K562 (cell line): ENCODE measurements around the gene LATS1. TPM values are rescaled to one million over a fixed set of nuclear protein-coding genes. Genes with fewer than 3 reads are reported as not detected.

Experiments used
- ARID1B ChIP-seq: fragments of 450-650 bp; IDR thresholded peaks from 2 replicates; pipeline ENCODE4 v1.6.1; 2016; ENCODE audit warnings: antibody characterized with exemption, mild to moderate bottlenecking, inconsistent platforms
- ATF1 ChIP-seq, 2 experiments: fragments of 450-650 bp in 1 of 2; IDR thresholded peaks; 2 replicates each; pipeline ENCODE4 v1.6.1; 2016; ENCODE audit warnings: missing compliant biosample characterization in 1 of 2, missing genetic modification characterization in 1 of 2
- ESRRA ChIP-seq: fragments of 450-650 bp; IDR thresholded peaks from 2 replicates; pipeline ENCODE4 v1.6.1; 2014; ENCODE audit warnings: low read depth, mild to moderate bottlenecking, moderate library complexity, borderline replicate concordance
- FOXK1 ChIP-seq: sonication (generic); formaldehyde crosslinking; IDR thresholded peaks from 2 replicates; pipeline ENCODE4 v1.8.0; 2022; ENCODE audit warnings: missing genetic modification reagents, mild to moderate bottlenecking, borderline replicate concordance
- MAFF ChIP-seq: IDR thresholded peaks from 2 replicates; pipeline ENCODE4 v1.6.1; 2012; ENCODE audit warnings: low read length, improper control_type of control experiment
- MBD2 ChIP-seq: sonication (generic); IDR thresholded peaks from 2 replicates; pipeline ENCODE4 v1.6.1; 2016; ENCODE audit warnings: low read depth, borderline replicate concordance
- NFIC ChIP-seq: fragments of 450-650 bp; IDR thresholded peaks from 2 replicates; pipeline ENCODE4 v1.6.1; 2017; ENCODE audit warnings: mild to moderate bottlenecking, inconsistent platforms
- RBBP5 ChIP-seq: fragments of 200-600 bp; sonication (generic); IDR thresholded peaks from 2 replicates; pipeline ENCODE4 v1.6.1; 2012; ENCODE audit warnings: borderline replicate concordance, mild to moderate bottlenecking, low read length, control low read depth, inconsistent platforms; ENCODE audit not compliant: insufficient read depth, poor library complexity, severe bottlenecking
- SMC3 ChIP-seq: conservative IDR thresholded peaks from 2 replicates; pipeline ENCODE4 v1.6.1; 2011; ENCODE audit warnings: low read depth, low read length, improper control_type of control experiment; ENCODE audit not compliant: insufficient read depth
- ZNF324 ChIP-seq: fragments of 250-450 bp; sonication (Bioruptor Pico); IDR thresholded peaks from 2 replicates; pipeline ENCODE4 v1.4.0; 2020; ENCODE audit warnings: mild to moderate bottlenecking
- ZNF79 ChIP-seq: fragments of 250-450 bp; sonication (Bioruptor Pico); IDR thresholded peaks from 2 replicates; pipeline ENCODE4 v1.4.0; 2020; ENCODE audit warnings: low read depth, mild to moderate bottlenecking, moderate library complexity
- polyA plus RNA-seq, 8 experiments: library from polyadenylated mRNA; depleted of rRNA in 4 of 8; stranded (reverse) in 5 of 8; unstranded in 3 of 8; fragments of >200 nt; fragmentation: Nextera tagmentation in 2 of 8; fragmentation: Illumina TruSeq in 1 of 8; extraction: Ambion mirVana in 2 of 8; extraction: Trizol in 1 of 8; gene quantifications; 2 replicates each; pipeline versions ENCODE4 v1.2.1 to v1.2.3, GENCODE V29; 2011 to 2014; ENCODE audit warnings: inconsistent platforms in 1 of 8, missing spikeins in 1 of 8
- total RNA-seq, 7 experiments: library from RNA; depleted of rRNA in 6 of 7; stranded (reverse); fragments of >200 nt in 6 of 7; fragmentation: Illumina TruSeq in 2 of 7; extraction: Trizol in 2 of 7; gene quantifications; 2 replicates each; pipeline versions ENCODE4 v1.2.1 to v1.2.3, GENCODE V29; 2011 to 2021; ENCODE audit warnings: low replicate concordance in 1 of 7
- TF ChIP-seq, protein P1 (sequence below): fragments of 250-450 bp; sonication (Bioruptor Pico); IDR thresholded peaks from 2 replicates; pipeline ENCODE4 v1.8.0; 2021; ENCODE audit warnings: mild to moderate bottlenecking, moderate library complexity
- TF ChIP-seq, protein P2 (sequence below): fragments of 250-450 bp; sonication (Bioruptor Pico); IDR thresholded peaks from 2 replicates; pipeline ENCODE4 v1.4.0; 2020; ENCODE audit warnings: borderline replicate concordance
- TF ChIP-seq, protein P3 (sequence below): sonication (generic); formaldehyde crosslinking; IDR thresholded peaks from 2 replicates; pipeline ENCODE4 v1.8.0; 2022; ENCODE audit warnings: missing genetic modification reagents, mild to moderate bottlenecking, borderline replicate concordance
- TF ChIP-seq, protein P4 (sequence below): fragments of 250-450 bp; sonication (Bioruptor Pico); IDR thresholded peaks from 2 replicates; pipeline ENCODE4 v1.8.0; 2022; ENCODE audit warnings: inconsistent platforms, mild to moderate bottlenecking, moderate library complexity, borderline replicate concordance
- TF ChIP-seq, protein P5 (sequence below): IDR thresholded peaks from 2 replicates; pipeline ENCODE4 v1.6.1; 2011; ENCODE audit warnings: borderline replicate concordance, low read depth, mild to moderate bottlenecking, moderate library complexity, low read length; ENCODE audit not compliant: insufficient read depth, poor library complexity, severe bottlenecking
- TF ChIP-seq, protein P6 (sequence below): sonication (generic); formaldehyde crosslinking; IDR thresholded peaks from 2 replicates; pipeline ENCODE4 v1.8.0; 2022; ENCODE audit warnings: mild to moderate bottlenecking, missing genetic modification reagents

Gene LATS1
- total and polyA plus RNA-seq, 9 of the 15 experiments (the other 6 are each of a cell fraction or from before 2014, with no cell fraction given), result 5.0 to 36.3 (median 18.4) TPM

DNA sequence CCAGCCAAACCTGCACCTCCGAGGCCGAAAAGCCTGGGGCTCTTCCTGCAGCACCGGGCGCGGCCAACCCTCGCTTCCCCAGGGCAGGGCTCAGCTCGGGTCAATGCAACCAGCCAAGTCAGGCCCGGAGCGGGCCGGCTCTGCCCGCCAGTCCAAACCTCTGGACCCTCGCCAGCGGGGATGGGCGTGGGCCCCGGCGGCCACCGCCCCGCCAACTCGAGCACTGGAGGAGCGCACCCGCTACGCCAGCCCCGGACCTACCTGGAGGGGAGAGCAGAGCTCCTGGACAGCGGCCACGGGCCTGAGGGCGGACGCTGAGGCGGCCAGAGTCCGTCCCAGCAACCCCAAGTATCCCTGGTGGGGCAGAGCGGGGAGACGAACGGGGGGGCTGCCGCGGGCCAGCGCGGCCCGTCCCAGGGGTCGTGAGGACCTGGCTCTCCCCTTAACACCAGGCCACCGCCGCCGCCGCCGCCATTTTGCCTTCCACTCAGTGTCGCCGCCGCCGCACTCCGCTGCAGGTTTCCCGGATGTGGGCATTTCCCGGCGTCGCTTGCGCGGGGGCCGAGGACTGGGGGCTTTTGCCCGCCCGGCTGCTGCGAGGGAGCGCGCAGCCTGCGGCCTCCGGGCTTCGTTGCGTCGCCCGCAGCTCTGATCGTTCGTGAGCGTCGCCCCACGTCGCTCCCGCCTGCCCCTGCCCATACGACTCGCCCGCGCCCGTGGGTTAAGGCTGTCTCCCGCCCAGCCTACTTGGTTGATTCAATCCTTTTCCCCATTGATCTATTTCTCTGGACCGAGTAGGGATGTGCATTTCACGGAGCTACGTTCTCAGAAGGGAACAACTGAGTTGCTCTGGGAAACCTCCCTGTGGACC lies at the start of gene LATS1 (continued):
- TF ChIP-seq ZNF324 (CRISPR knock-in tag) (no peak), SMC3 (no peak), MAFF (no peak), ZNF79 (no peak), ESRRA (peak; percentile 47; the same call in 1 of the 2 replicates), RBBP5 (peak; percentile 97), MBD2 (peak; percentile 54), ARID1B (peak; percentile 58), NFIC (peak; percentile 90), ATF1 (CRISPR knock-in tag; IDR thresholded peaks at IDR 0.05) (no peak), ATF1 (tag; IDR thresholded peaks at IDR 0.05) (peak; percentile 77), FOXK1 (CRISPR knock-in tag) (peak; percentile 87)
- TF ChIP-seq, protein P1, sequence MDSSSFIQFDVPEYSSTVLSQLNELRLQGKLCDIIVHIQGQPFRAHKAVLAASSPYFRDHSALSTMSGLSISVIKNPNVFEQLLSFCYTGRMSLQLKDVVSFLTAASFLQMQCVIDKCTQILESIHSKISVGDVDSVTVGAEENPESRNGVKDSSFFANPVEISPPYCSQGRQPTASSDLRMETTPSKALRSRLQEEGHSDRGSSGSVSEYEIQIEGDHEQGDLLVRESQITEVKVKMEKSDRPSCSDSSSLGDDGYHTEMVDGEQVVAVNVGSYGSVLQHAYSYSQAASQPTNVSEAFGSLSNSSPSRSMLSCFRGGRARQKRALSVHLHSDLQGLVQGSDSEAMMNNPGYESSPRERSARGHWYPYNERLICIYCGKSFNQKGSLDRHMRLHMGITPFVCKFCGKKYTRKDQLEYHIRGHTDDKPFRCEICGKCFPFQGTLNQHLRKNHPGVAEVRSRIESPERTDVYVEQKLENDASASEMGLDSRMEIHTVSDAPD (CRISPR knock-in tag), result no peak
- TF ChIP-seq, protein P2, sequence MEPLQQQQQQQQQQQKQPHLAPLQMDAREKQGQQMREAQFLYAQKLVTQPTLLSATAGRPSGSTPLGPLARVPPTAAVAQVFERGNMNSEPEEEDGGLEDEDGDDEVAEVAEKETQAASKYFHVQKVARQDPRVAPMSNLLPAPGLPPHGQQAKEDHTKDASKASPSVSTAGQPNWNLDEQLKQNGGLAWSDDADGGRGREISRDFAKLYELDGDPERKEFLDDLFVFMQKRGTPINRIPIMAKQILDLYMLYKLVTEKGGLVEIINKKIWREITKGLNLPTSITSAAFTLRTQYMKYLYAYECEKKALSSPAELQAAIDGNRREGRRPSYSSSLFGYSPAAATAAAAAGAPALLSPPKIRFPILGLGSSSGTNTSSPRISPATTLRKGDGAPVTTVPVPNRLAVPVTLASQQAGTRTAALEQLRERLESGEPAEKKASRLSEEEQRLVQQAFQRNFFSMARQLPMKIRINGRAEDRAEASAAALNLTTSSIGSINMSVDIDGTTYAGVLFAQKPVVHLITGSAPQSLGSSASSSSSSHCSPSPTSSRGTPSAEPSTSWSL, result peak; percentile 54; the same call in 1 of the 2 replicates
- TF ChIP-seq, protein P3, sequence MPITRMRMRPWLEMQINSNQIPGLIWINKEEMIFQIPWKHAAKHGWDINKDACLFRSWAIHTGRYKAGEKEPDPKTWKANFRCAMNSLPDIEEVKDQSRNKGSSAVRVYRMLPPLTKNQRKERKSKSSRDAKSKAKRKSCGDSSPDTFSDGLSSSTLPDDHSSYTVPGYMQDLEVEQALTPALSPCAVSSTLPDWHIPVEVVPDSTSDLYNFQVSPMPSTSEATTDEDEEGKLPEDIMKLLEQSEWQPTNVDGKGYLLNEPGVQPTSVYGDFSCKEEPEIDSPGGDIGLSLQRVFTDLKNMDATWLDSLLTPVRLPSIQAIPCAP (CRISPR knock-in tag), result 0 out of 2 replicates have a peak, but pooled peaks have one; percentile 86
- TF ChIP-seq, protein P4, sequence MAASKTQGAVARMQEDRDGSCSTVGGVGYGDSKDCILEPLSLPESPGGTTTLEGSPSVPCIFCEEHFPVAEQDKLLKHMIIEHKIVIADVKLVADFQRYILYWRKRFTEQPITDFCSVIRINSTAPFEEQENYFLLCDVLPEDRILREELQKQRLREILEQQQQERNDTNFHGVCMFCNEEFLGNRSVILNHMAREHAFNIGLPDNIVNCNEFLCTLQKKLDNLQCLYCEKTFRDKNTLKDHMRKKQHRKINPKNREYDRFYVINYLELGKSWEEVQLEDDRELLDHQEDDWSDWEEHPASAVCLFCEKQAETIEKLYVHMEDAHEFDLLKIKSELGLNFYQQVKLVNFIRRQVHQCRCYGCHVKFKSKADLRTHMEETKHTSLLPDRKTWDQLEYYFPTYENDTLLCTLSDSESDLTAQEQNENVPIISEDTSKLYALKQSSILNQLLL (CRISPR knock-in tag), result no peak
- TF ChIP-seq, protein P5, sequence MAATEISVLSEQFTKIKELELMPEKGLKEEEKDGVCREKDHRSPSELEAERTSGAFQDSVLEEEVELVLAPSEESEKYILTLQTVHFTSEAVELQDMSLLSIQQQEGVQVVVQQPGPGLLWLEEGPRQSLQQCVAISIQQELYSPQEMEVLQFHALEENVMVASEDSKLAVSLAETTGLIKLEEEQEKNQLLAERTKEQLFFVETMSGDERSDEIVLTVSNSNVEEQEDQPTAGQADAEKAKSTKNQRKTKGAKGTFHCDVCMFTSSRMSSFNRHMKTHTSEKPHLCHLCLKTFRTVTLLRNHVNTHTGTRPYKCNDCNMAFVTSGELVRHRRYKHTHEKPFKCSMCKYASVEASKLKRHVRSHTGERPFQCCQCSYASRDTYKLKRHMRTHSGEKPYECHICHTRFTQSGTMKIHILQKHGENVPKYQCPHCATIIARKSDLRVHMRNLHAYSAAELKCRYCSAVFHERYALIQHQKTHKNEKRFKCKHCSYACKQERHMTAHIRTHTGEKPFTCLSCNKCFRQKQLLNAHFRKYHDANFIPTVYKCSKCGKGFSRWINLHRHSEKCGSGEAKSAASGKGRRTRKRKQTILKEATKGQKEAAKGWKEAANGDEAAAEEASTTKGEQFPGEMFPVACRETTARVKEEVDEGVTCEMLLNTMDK, result no peak
- TF ChIP-seq, protein P6, sequence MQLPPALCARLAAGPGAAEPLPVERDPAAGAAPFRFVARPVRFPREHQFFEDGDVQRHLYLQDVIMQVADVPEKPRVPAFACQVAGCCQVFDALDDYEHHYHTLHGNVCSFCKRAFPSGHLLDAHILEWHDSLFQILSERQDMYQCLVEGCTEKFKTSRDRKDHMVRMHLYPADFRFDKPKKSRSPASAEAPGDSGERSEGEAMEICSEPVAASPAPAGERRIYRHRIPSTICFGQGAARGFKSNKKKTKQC (CRISPR knock-in tag), result peak; percentile 80; the same call in 1 of the 2 replicates
